A549 (cell line): ENCODE results near the gene KIAA1614. TPM values are rescaled to one million over a fixed set of nuclear protein-coding genes. Genes with fewer than 3 reads are reported as not detected.

ENCODE experiments used
- ATAC-seq, 2 experiments: fragments of 200-7000 bp in 1 of 2; fragments of >200 bp in 1 of 2; cut with Nextera tagmentation in 1 of 2; cut with Tn5 transposase in 1 of 2; 3 replicates each; pipeline versions ENCODE4 v1.8.0 to v1.9.1; 2018 to 2020; ENCODE audit warnings: mild to moderate bottlenecking in 1 of 2, moderate library complexity in 1 of 2
- CTCF ChIA-PET: fragments of 300-600 bp; sonication (Branson Sonifier 250); formaldehyde crosslinking; extraction: SDS; loops from one replicate; lab custom pipeline; 2021; ENCODE audit warnings: antibody characterized with exemption, inconsistent platforms; lab: Yijun Ruan, JAX
- POLR2A ChIA-PET: fragments of 350-600 bp; formaldehyde crosslinking; extraction: SDS; loops from one replicate; lab custom pipeline; 2021; ENCODE audit warnings: antibody characterized with exemption, inconsistent platforms; lab: Yijun Ruan, JAX
- DNase-seq, 2 experiments: peaks; one replicate each; pipeline versions ENCODE4 v3.0.0 to v3.0.0-alpha.2; 2011 to 2016; ENCODE audit warnings: low read depth in 1 of 2, low spot score in 1 of 2
- FAIRE-seq: peaks from 2 replicates; lab custom pipeline; 2011; peaks lifted over from hg19 to GRCh38; lab: Jason Lieb, UNC
- H3K27ac ChIP-seq, 2 experiments: fragments of >200 bp; sonication (Bioruptor Twin); formaldehyde crosslinking; 3 replicates each; pipeline ENCODE4 v1.5.1; 2016 to 2017
- H3K4me1 ChIP-seq: fragments of >200 bp; sonication (Bioruptor Twin); formaldehyde crosslinking; 3 replicates; pipeline ENCODE4 v1.6.1; 2016
- H3K4me2 ChIP-seq: fragments of >200 bp; sonication (Bioruptor Twin); formaldehyde crosslinking; 3 replicates; pipeline ENCODE4 v1.6.1; 2016
- H3K4me3 ChIP-seq: fragments of >200 bp; sonication (Bioruptor Twin); formaldehyde crosslinking; 3 replicates; pipeline ENCODE4 v1.5.1; 2016
- H3K9me3 ChIP-seq: fragments of >200 bp; sonication (Bioruptor Twin); formaldehyde crosslinking; 3 replicates; pipeline ENCODE4 v1.6.1; 2016
- ATOH8 ChIP-seq: fragments of 250-450 bp; sonication (Bioruptor Pico); IDR thresholded peaks from 2 replicates; pipeline ENCODE4 v1.5.0; 2020; ENCODE audit warnings: low read depth, mild to moderate bottlenecking, moderate library complexity
- CHD4 ChIP-seq: fragments of 200-600 bp; sonication (generic); IDR thresholded peaks from 2 replicates; pipeline ENCODE4 v1.6.1; 2016; ENCODE audit warnings: antibody characterized with exemption, mild to moderate bottlenecking, borderline replicate concordance
- EHMT2 ChIP-seq: fragments of 200-600 bp; sonication (generic); IDR thresholded peaks from 2 replicates; pipeline ENCODE4 v1.6.1; 2016; ENCODE audit warnings: antibody characterized with exemption, low read depth, mild to moderate bottlenecking, moderate library complexity
- ELK1 ChIP-seq: fragments of 150-350 bp; IDR thresholded peaks from 2 replicates; pipeline ENCODE4 v1.6.1; 2014; ENCODE audit warnings: low read depth, mild to moderate bottlenecking, low read length
- EP300 ChIP-seq, 2 experiments: fragments of >200 bp; sonication (Bioruptor Twin); formaldehyde crosslinking; IDR thresholded peaks; 2 replicates in 1 of 2; 3 replicates in 1 of 2; pipeline ENCODE4 v1.6.1; 2016 to 2017
- FOSL2 ChIP-seq, 2 experiments: fragments of 450-650 bp in 1 of 2; fragments of >200 bp in 1 of 2; sonication (Bioruptor Twin) in 1 of 2; formaldehyde crosslinking; IDR thresholded peaks; 2 replicates each; pipeline versions ENCODE4 v1.5.0 to v1.6.1; 2016 to 2020; ENCODE audit warnings: mild to moderate bottlenecking in 1 of 2, moderate library complexity in 1 of 2
- GATA3 ChIP-seq: IDR thresholded peaks from 2 replicates; pipeline ENCODE4 v1.6.1; 2012; ENCODE audit warnings: borderline replicate concordance
- HDAC2 ChIP-seq: fragments of 200-600 bp; sonication (generic); IDR thresholded peaks from 2 replicates; pipeline ENCODE4 v1.6.1; 2016
- HEYL ChIP-seq: fragments of 250-450 bp; sonication (Bioruptor Pico); IDR thresholded peaks from 2 replicates; pipeline ENCODE4 v1.8.0; 2021; ENCODE audit warnings: mild to moderate bottlenecking, moderate library complexity
- HMGXB4 ChIP-seq: fragments of 250-450 bp; sonication (Bioruptor Pico); IDR thresholded peaks from 2 replicates; pipeline ENCODE4 v1.5.0; 2021; ENCODE audit warnings: mild to moderate bottlenecking, moderate library complexity, borderline replicate concordance
- JUNB ChIP-seq: fragments of >200 bp; sonication (Bioruptor Twin); formaldehyde crosslinking; IDR thresholded peaks from 2 replicates; pipeline ENCODE4 v1.6.1; 2016
- NR3C1 ChIP-seq: fragments of >200 bp; sonication (Bioruptor Twin); formaldehyde crosslinking; IDR thresholded peaks from 3 replicates; pipeline ENCODE4 v1.6.1; 2017
- POLR2AphosphoS2 ChIP-seq: conservative IDR thresholded peaks from 2 replicates; pipeline ENCODE4 v1.6.1; 2012; ENCODE audit warnings: low read length, improper control_type of control experiment, inconsistent platforms
- RCOR1 ChIP-seq: fragments of 150-350 bp; IDR thresholded peaks from 2 replicates; pipeline ENCODE4 v1.6.1; 2014; ENCODE audit warnings: antibody characterized with exemption, low read length, low read depth
- REST ChIP-seq: fragments of 200-600 bp; sonication (generic); IDR thresholded peaks from 2 replicates; pipeline ENCODE4 v1.6.1; 2016; ENCODE audit warnings: antibody characterized with exemption, mild to moderate bottlenecking, moderate library complexity
- RFX5 ChIP-seq: fragments of 450-650 bp; IDR thresholded peaks from 2 replicates; pipeline ENCODE4 v1.7.1; 2014; ENCODE audit warnings: antibody characterized with exemption, mild to moderate bottlenecking, moderate library complexity
- TFCP2L1 ChIP-seq: fragments of 250-450 bp; sonication (Bioruptor Pico); IDR thresholded peaks from 2 replicates; pipeline ENCODE4 v1.5.0; 2021; ENCODE audit warnings: mild to moderate bottlenecking
- TP53 ChIP-seq: fragments of 250-450 bp; sonication (Bioruptor Pico); IDR thresholded peaks from 2 replicates; pipeline ENCODE4 v1.5.0; 2021; ENCODE audit warnings: mild to moderate bottlenecking, moderate library complexity
- ZC3H11A ChIP-seq: fragments of 450-650 bp; IDR thresholded peaks from 2 replicates; pipeline ENCODE4 v1.6.1; 2014; ENCODE audit warnings: antibody characterized with exemption, mild to moderate bottlenecking
- ZFP36 ChIP-seq: fragments of 450-650 bp; IDR thresholded peaks from 2 replicates; pipeline ENCODE4 v1.6.1; 2014; ENCODE audit warnings: borderline replicate concordance; ENCODE audit not compliant: partially characterized antibody
- ZSCAN20 ChIP-seq: fragments of 250-450 bp; sonication (Bioruptor Pico); IDR thresholded peaks from 2 replicates; pipeline ENCODE4 v1.8.0; 2022; ENCODE audit warnings: mild to moderate bottlenecking, moderate library complexity
- WGBS: methylation state at CpG from one replicate; pipeline ENCODE4 v1.1.6; 2017; ENCODE audit errors: missing lambda C conversion rate; 5-methylcytosine and 5-hydroxymethylcytosine counted together
- polyA plus RNA-seq, 4 experiments: library from polyadenylated mRNA; depleted of rRNA in 3 of 4; stranded (reverse); fragments of >200 nt; fragmentation: RNase III in 1 of 4; extraction: RNeasy Plus Mini Kit Qiagen cat#74134 plus additional on column Dnase treatment in 1 of 4; gene quantifications; 2 replicates in 3 of 4; 3 replicates in 1 of 4; pipeline ENCODE4 v1.2.3, GENCODE V29; 2011 to 2017

The KIAA1614 gene
- polyA plus RNA-seq, 2 of the 4 experiments (the other 2 are of a cell fraction) = 0.25 to 0.84 TPM

GRCh38 chr1:180973369-180973768, 60.7 kb downstream of the KIAA1614 start:
- Histone ChIP-seq H3K4me2 (no peak overlapping the region), H3K4me3 (no peak overlapping the region), H3K4me1 (no peaks in the 10 kb centered on the region), H3K9me3 (no peaks in the 10 kb centered on the region), H3K27ac (no peak overlapping the region)
- DNase-seq (no peak), ATAC-seq (no peak), FAIRE-seq (no peak)
- no peak for TF ChIP-seq TP53
- TF ChIP-seq ATOH8 (CRISPR knock-in tag) = no peak
- TF ChIP-seq POLR2AphosphoS2 = no peak
- TF ChIP-seq FOSL2 (IDR thresholded peaks at IDR 0.05) = no peak
- no peak for TF ChIP-seq FOSL2 (CRISPR knock-in tag; IDR thresholded peaks at IDR 0.05)
- TF ChIP-seq EHMT2 = no peak
- no peak for TF ChIP-seq CHD4
- TF ChIP-seq JUNB = no peak
- no peak for TF ChIP-seq HMGXB4 (CRISPR knock-in tag)
- TF ChIP-seq ELK1 = no peak
- TF ChIP-seq RCOR1 = no peak
- no peak for TF ChIP-seq ZFP36
- no peak for TF ChIP-seq TFCP2L1 (CRISPR knock-in tag)
- no peak for TF ChIP-seq NR3C1
- POLR2A ChIA-PET = no interaction called here
- WGBS = 91% methylated on average over 4 of the region's 4 CpGs
- CTCF ChIA-PET = interaction anchor here (1.3 to 3.9 kb wide), 2 partner anchors 159 to 170 kb away, joined by 3 to 26 read pairs; no protein-coding TSS in a partner anchor

- FAIRE-seq = no peak
- CTCF ChIA-PET = interaction anchor here (0.6 to 3.9 kb wide), 3 partner anchors 98 to 169 kb away, joined by 3 to 26 read pairs (median 3); no protein-coding TSS in a partner anchor
- POLR2A ChIA-PET = no interaction called here
Measured at GRCh38 chr1:180974236-180974635, 61.5 kb downstream of the KIAA1614 start.

GRCh38 chr1:180975551-180975950, 62.9 kb downstream of the KIAA1614 start:
- no peaks in the 10 kb centered on the region for H3K9me3 ChIP-seq
- no peak overlapping the region for H3K4me2 ChIP-seq
- H3K4me3 ChIP-seq = no peak overlapping the region
- DNase-seq = no peak
- H3K27ac ChIP-seq = no peak overlapping the region
- H3K4me1 ChIP-seq = no peaks in the 10 kb centered on the region
- ChIA-PET POLR2A (no interaction called here), CTCF (interaction anchor here (0.9 to 3.9 kb wide), 5 partner anchors 17 to 168 kb away, joined by 3 to 26 read pairs (median 5); no protein-coding TSS in a partner anchor)
- no peak for ATAC-seq
- no peak for FAIRE-seq
- WGBS = 90% methylated on average over 4 of the region's 4 CpGs
- TF ChIP-seq CHD4 = no peak
- no peak for TF ChIP-seq REST
- TF ChIP-seq ZSCAN20 (CRISPR knock-in tag) = no peak
- TF ChIP-seq EP300 (IDR thresholded peaks at IDR 0.05) = no peak
- no peak for TF ChIP-seq RFX5
- no peak for TF ChIP-seq HDAC2
- no peak for TF ChIP-seq ZC3H11A
- no peak for TF ChIP-seq FOSL2 (IDR thresholded peaks at IDR 0.05)
- no peak for TF ChIP-seq FOSL2 (CRISPR knock-in tag; IDR thresholded peaks at IDR 0.05)
- TF ChIP-seq ELK1 = no peak
- no peak for TF ChIP-seq EHMT2
- no peak for TF ChIP-seq HEYL
- no peak for TF ChIP-seq GATA3

More at GRCh38 chr1:180974236-180974635, 61.5 kb downstream of the KIAA1614 start:
- 63% methylated on average over 4 of the region's 4 CpGs for WGBS
- no peak overlapping the region for H3K4me2 ChIP-seq
- TF ChIP-seq ELK1 = no peak
- ATAC-seq = no peak
- no peaks in the 10 kb centered on the region for H3K9me3 ChIP-seq
- DNase-seq = no peak
- no peaks in the 10 kb centered on the region for H3K4me1 ChIP-seq
- no peak overlapping the region for H3K4me3 ChIP-seq
- H3K27ac ChIP-seq = no peak overlapping the region
